Measurements from ENCODE around the gene VAT1L.

VAT1L gene

DNA sequence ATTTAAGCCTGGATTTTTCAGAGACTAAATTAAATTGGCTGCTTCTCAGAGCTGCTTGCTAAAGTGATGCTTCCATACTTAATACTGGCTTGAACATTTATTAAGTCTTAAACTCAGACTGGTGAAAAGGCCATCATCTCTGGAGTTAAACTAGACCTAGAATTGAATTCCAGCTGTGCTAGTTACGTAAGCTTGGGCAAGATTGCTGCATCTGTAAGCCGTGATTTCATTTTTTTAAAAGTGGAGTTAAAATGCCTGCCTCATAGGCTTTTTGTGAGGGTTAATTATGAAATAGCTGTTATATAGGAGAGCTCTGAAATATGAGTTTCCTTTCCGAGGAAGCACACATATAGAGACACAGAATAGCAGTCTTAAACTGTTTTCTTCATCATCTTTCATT is 84.7 kb downstream of the VAT1L start:
- TF ChIP-seq CTCF (IDR thresholded peaks at IDR 0.05; ENCODE audit: insufficient read depth, low read depth, low read length, missing control alignments): no peak
- DNase-seq (ENCODE audit: low read depth): no peak
- H3K4me3 ChIP-seq (ENCODE audit: low read depth, low read length): no peak overlapping the region

DNA sequence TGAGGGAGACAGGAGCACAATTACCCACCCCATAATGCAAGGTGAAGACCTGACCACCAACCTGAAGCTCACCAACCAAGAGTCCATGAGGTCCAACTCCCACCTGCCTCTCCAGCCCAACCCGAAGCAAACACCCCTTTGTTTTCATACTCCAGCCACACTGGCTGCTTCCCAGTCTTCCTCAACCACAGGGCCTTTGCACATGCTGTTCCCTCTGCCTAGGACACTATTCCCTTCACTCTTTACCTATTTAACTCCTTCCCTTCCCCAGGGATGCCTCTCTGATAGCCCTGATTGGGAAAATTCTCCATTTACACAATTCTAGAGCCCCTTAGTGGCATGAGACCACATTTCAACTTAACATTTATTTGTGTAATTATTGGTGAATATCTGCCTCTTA is 86.0 kb downstream of the VAT1L start:
- TF ChIP-seq CTCF (IDR thresholded peaks at IDR 0.05; ENCODE audit: insufficient read depth, low read depth, low read length, missing control alignments): no peak
- no peak overlapping the region for H3K4me3 ChIP-seq (ENCODE audit: low read depth, low read length)
- no peak for DNase-seq (ENCODE audit: low read depth)

DNA sequence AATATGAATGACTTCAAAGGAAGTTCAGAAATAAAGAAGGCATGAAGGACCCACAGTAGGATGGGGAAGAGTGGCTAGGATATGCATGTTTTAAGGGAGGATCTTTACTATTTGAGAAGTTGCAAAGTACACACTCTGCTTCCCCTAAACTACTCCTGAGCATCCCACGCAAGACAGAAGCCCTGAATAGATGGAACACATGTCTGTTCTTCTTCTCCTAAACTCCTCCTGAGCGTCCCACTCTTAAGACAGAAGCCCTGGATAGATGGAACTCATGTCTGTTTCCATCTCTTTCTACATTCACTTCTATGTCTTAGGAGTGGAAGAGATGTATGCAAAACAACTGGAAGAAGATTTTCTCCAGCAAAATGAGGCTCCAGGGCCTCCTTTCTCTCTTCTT is 88.4 kb downstream of the VAT1L start:
- TF ChIP-seq CTCF (IDR thresholded peaks at IDR 0.05; ENCODE audit: insufficient read depth, low read depth, low read length, missing control alignments): no peak
- DNase-seq (ENCODE audit: low read depth): no peak
- H3K4me3 ChIP-seq (ENCODE audit: low read depth, low read length): no peak overlapping the region

GRCh38 chr16:77877712-77878347 is 89.5 kb downstream of the VAT1L start:
- no peak overlapping the region for H3K4me3 ChIP-seq (ENCODE audit: low read depth, low read length)
- TF ChIP-seq CTCF (IDR thresholded peaks at IDR 0.05; ENCODE audit: insufficient read depth, low read depth, low read length, missing control alignments): no peak
- no peak for DNase-seq (ENCODE audit: low read depth)

DNA sequence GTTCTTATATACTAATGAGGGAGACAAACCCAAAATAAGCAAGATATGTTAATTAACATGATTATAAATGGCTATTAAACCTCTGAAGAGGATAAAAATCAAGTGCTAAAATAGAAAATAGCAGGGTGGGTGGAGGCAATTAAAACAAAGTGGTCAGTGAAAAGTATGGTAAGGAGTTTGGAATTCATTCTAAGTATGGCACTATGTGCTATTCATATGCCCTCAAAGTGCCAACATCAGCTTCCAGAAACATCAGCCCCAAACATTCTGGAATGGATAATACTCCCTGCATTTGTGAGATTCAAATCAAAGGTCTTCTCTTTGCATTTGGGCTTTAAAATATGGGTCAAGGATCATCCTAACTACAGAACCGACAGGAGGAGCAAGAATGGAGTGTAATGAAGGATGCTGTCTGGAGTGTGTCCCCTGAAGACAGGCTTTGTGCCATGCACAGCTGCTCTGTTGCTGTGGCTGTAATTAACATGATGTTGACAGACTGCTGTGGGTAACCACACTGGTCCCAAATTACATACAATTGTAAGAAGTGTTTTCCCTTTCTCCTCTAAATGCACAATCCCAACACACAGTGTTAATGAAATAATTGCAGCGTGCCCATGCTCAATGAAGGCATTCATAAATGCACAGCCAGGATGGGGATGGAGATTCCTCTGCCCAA is 93.1 kb downstream of the VAT1L start:
- no peak overlapping the region for H3K4me3 ChIP-seq (ENCODE audit: low read depth, low read length)
- DNase-seq (ENCODE audit: low read depth): no peak
- no peak for TF ChIP-seq CTCF (IDR thresholded peaks at IDR 0.05; ENCODE audit: insufficient read depth, low read depth, low read length, missing control alignments)

- no peak for DNase-seq (ENCODE audit: low read depth)
- TF ChIP-seq CTCF (IDR thresholded peaks at IDR 0.05; ENCODE audit: insufficient read depth, low read depth, low read length, missing control alignments): no peak
- H3K4me3 ChIP-seq (ENCODE audit: low read depth, low read length): no peak overlapping the region
These were observed 94.0 kb downstream of the VAT1L start for GRCh38 chr16:77882358-77882757.

Measured in GM12865 (cell line).